ENCODE results near the gene PM20D1. TPM values are rescaled to one million over a fixed set of nuclear protein-coding genes. Genes with fewer than 3 reads are reported as not detected.

The PM20D1 gene
- total and polyA plus RNA-seq, 9 donors = 0.05 to 1.8 (median 0.74) TPM; not detected in 1

DNA sequence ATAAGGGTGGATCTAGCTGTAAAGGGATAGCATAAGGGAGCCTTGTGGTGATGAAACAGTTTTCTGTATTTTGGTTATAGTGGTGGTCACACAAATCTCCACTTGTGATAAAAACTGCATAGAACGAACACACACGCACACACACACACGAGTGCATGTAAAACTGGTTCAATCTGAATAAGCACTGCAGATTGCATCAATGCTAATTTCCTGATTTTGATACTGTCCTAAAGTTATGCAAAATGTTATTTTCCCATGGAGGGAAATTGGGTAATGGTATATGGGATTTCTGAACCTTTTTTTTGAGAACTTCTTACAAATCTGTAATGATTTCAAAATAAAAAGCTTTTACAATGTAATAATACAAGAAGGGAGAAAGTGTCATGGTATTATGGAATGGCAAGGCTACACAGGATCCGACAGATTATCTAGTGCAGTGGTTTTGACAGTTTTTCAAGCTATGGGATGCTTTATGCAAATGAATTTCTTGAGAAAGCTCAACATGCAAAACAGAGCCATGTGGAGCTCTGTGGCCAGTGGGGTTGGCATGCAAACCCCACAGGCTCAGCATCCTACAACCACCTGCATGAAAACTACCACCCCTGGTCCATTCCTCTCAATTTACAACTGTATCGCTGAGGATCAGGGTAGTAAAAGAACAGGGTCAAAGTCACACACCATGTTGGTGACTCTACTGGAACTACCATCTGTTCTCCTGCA is 55.8 kb downstream of the PM20D1 start:
- WGBS, 3 donors = 67 to 76% (median 72%) methylated on average over 5 of the region's 5 CpGs
- Histone ChIP-seq H3K4me3 (no peak overlapping the region), H3K27ac (no peak overlapping the region), H3K9me3 (no peaks in the 10 kb centered on the region), H3K27me3 (no peaks in the 10 kb centered on the region), H3K4me1 (ENCODE audit: insufficient read depth) (no peaks in the 10 kb centered on the region), H3K36me3 (no peaks in the 10 kb centered on the region)
- TF ChIP-seq POLR2A (IDR thresholded peaks at IDR 0.05) (no peak), EP300 (IDR thresholded peaks at IDR 0.05) (no peak)
- TF ChIP-seq, protein P1, sequence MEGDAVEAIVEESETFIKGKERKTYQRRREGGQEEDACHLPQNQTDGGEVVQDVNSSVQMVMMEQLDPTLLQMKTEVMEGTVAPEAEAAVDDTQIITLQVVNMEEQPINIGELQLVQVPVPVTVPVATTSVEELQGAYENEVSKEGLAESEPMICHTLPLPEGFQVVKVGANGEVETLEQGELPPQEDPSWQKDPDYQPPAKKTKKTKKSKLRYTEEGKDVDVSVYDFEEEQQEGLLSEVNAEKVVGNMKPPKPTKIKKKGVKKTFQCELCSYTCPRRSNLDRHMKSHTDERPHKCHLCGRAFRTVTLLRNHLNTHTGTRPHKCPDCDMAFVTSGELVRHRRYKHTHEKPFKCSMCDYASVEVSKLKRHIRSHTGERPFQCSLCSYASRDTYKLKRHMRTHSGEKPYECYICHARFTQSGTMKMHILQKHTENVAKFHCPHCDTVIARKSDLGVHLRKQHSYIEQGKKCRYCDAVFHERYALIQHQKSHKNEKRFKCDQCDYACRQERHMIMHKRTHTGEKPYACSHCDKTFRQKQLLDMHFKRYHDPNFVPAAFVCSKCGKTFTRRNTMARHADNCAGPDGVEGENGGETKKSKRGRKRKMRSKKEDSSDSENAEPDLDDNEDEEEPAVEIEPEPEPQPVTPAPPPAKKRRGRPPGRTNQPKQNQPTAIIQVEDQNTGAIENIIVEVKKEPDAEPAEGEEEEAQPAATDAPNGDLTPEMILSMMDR (IDR thresholded peaks at IDR 0.05) = no peak
- intact Hi-C loops (cut with DNase I) = loop anchor here (5.0 to 10.0 kb wide), 3 partner anchors 121 to 313 kb away; no protein-coding TSS in a partner anchor
- DNase-seq = no peak

- intact Hi-C loops (cut with DNase I) = loop anchor here (5.0 to 10.0 kb wide), 3 partner anchors 122 to 314 kb away; no protein-coding TSS in a partner anchor
- TF ChIP-seq EP300 (IDR thresholded peaks at IDR 0.05) = no peak
- TF ChIP-seq, protein P1 (IDR thresholded peaks at IDR 0.05) = no peak
- no peak for TF ChIP-seq POLR2A (IDR thresholded peaks at IDR 0.05)
- H3K4me3 ChIP-seq = no peak overlapping the region
- H3K36me3 ChIP-seq = no peaks in the 10 kb centered on the region
- no peaks in the 10 kb centered on the region for H3K27me3 ChIP-seq
- DNase-seq = no peak
- no peaks in the 10 kb centered on the region for H3K4me1 ChIP-seq (ENCODE audit: insufficient read depth)
- no peak overlapping the region for H3K27ac ChIP-seq
- 56 to 74% (median 71%) methylated on average over 6 of the region's 6 CpGs for WGBS, 3 donors
- H3K9me3 ChIP-seq = no peaks in the 10 kb centered on the region
Observed at GRCh38 chr1:205792961-205793673, 56.8 kb downstream of the PM20D1 start.

- intact Hi-C loops (cut with DNase I) = loop anchor here (5.0 to 10.0 kb wide), 3 partner anchors 122 to 315 kb away; no protein-coding TSS in a partner anchor
- no peak overlapping the region for H3K27ac ChIP-seq
Observed at GRCh38 chr1:205792481-205792881, 57.5 kb downstream of the PM20D1 start.

GRCh38 chr1:205791568-205792180 is 58.3 kb downstream of the PM20D1 start:
- Histone ChIP-seq H3K4me3 (no peak overlapping the region), H3K4me1 (ENCODE audit: insufficient read depth) (no peaks in the 10 kb centered on the region), H3K9me3 (no peaks in the 10 kb centered on the region), H3K36me3 (no peaks in the 10 kb centered on the region), H3K27me3 (no peaks in the 10 kb centered on the region), H3K27ac (no peak overlapping the region)
- no peak for TF ChIP-seq EP300 (IDR thresholded peaks at IDR 0.05)
- TF ChIP-seq, protein P1 (IDR thresholded peaks at IDR 0.05) = peak; percentile 61 to 75 (median 69)
- peak; percentile 67 to 79 (median 74) for DNase-seq
- 31 to 57% (median 50%) methylated on average over 5 of the region's 5 CpGs for WGBS, 3 donors
- intact Hi-C loops (cut with DNase I) = loop anchor here (2.0 to 10.0 kb wide), 4 partner anchors 123 to 316 kb away; no protein-coding TSS in a partner anchor

More at GRCh38 chr1:205792481-205792881, 57.5 kb downstream of the PM20D1 start:
- no peaks in the 10 kb centered on the region for H3K4me1 ChIP-seq (ENCODE audit: insufficient read depth)
- H3K9me3 ChIP-seq = no peaks in the 10 kb centered on the region
- no peaks in the 10 kb centered on the region for H3K27me3 ChIP-seq
- 37 to 62% (median 49%) methylated on average over 8 of the region's 8 CpGs for WGBS, 3 donors
- TF ChIP-seq, protein P1 (IDR thresholded peaks at IDR 0.05) = no peak
- TF ChIP-seq EP300 (IDR thresholded peaks at IDR 0.05) (no peak), POLR2A (IDR thresholded peaks at IDR 0.05) (no peak)
- no peak overlapping the region for H3K4me3 ChIP-seq
- no peaks in the 10 kb centered on the region for H3K36me3 ChIP-seq
- no peak for DNase-seq
